NB4 (cell line): ENCODE data around the gene SEC16B.

Source experiments
- DNase-seq: peaks from one replicate; pipeline ENCODE4 v3.0.0; 2010; ENCODE audit warnings: low read depth
- H3K4me3 ChIP-seq: one replicate; pipeline ENCODE4 v1.5.1; 2011; ENCODE audit warnings: mild to moderate bottlenecking, low read depth, low read length, moderate library complexity
- MYC ChIP-seq: IDR thresholded peaks from 2 replicates; pipeline ENCODE4 v1.6.1; 2011; ENCODE audit warnings: low read depth, low read length
- POLR2A ChIP-seq: IDR thresholded peaks from 2 replicates; pipeline ENCODE4 v1.6.1; 2011; ENCODE audit warnings: mild to moderate bottlenecking; ENCODE audit not compliant: insufficient read length; ENCODE audit errors: extremely low read depth
- TF ChIP-seq, protein P1 (sequence below): IDR thresholded peaks from one replicate; pipeline ENCODE4 v1.5.1; 2012; ENCODE audit warnings: low read depth, low read length
- TF ChIP-seq, protein P2 (sequence below): IDR thresholded peaks from 2 replicates; pipeline ENCODE4 v1.6.1; 2011; ENCODE audit warnings: low read depth, low read length

The SEC16B gene

DNA sequence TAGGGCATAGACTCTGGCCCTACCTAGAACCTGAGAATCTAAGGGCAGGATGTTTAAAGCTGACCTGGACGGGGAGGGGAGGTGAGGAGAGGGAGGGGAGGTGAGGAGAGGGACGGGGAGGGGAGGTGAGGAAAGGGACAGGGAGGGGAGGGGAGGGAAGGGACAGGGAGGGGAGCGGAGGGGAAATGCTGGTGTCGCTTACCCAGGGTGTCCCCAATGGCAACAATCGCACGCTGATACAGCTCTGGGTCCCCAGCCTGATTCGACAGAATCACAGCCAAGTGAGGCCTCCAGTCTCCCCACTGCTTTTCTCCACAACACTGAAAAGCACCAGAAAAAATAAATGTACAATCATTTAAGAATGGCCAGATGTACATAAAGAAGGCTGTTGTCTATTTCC, 22.2 kb downstream of the SEC16B start:
- no peak overlapping the region for H3K4me3 ChIP-seq
- no peak for TF ChIP-seq POLR2A
- no peak for TF ChIP-seq MYC
- TF ChIP-seq, protein P1, sequence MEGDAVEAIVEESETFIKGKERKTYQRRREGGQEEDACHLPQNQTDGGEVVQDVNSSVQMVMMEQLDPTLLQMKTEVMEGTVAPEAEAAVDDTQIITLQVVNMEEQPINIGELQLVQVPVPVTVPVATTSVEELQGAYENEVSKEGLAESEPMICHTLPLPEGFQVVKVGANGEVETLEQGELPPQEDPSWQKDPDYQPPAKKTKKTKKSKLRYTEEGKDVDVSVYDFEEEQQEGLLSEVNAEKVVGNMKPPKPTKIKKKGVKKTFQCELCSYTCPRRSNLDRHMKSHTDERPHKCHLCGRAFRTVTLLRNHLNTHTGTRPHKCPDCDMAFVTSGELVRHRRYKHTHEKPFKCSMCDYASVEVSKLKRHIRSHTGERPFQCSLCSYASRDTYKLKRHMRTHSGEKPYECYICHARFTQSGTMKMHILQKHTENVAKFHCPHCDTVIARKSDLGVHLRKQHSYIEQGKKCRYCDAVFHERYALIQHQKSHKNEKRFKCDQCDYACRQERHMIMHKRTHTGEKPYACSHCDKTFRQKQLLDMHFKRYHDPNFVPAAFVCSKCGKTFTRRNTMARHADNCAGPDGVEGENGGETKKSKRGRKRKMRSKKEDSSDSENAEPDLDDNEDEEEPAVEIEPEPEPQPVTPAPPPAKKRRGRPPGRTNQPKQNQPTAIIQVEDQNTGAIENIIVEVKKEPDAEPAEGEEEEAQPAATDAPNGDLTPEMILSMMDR: no peak
- TF ChIP-seq, protein P2, sequence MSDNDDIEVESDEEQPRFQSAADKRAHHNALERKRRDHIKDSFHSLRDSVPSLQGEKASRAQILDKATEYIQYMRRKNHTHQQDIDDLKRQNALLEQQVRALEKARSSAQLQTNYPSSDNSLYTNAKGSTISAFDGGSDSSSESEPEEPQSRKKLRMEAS: no peak
- DNase-seq: no peak

DNA sequence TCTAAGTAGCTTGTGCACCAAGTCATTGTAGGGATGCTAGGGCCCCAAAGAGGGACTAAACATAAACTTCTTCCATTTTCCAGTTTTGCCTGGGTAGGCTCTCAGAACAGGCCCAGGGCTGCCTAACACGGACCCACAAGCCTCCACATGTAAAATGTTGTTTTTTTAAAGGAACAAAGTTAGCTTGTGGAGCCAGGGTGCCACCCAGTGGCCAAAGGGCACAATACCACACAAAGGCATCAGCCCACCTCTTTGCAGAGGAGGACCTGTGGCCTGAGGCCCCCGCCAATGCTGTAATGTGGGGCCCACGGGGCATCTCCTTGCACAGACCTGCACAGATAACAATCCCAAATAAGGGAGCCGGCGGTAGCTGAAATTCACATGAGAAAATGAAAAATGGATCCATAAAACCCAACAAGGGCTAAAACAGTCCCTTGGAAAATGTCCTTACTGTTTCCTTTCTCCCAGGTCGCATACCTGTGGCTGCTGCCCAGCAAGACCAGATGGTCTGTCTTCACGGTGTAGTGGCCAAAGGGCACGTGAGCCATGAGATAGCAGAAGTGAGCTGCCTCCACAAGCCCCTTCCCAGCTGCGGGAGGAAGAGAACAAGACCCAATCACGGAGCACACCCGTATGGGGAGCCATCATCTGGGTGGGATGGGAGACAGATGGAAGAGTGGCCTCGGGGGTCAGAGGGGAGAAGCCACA, 23.8 kb downstream of the SEC16B start:
- peak; percentile 64 for DNase-seq
- TF ChIP-seq, protein P1: peak; percentile 80
- TF ChIP-seq, protein P2: 0 out of 2 replicates have a peak, but pooled peaks have one; percentile 13
- no peak for TF ChIP-seq POLR2A
- H3K4me3 ChIP-seq: no peak overlapping the region

DNA sequence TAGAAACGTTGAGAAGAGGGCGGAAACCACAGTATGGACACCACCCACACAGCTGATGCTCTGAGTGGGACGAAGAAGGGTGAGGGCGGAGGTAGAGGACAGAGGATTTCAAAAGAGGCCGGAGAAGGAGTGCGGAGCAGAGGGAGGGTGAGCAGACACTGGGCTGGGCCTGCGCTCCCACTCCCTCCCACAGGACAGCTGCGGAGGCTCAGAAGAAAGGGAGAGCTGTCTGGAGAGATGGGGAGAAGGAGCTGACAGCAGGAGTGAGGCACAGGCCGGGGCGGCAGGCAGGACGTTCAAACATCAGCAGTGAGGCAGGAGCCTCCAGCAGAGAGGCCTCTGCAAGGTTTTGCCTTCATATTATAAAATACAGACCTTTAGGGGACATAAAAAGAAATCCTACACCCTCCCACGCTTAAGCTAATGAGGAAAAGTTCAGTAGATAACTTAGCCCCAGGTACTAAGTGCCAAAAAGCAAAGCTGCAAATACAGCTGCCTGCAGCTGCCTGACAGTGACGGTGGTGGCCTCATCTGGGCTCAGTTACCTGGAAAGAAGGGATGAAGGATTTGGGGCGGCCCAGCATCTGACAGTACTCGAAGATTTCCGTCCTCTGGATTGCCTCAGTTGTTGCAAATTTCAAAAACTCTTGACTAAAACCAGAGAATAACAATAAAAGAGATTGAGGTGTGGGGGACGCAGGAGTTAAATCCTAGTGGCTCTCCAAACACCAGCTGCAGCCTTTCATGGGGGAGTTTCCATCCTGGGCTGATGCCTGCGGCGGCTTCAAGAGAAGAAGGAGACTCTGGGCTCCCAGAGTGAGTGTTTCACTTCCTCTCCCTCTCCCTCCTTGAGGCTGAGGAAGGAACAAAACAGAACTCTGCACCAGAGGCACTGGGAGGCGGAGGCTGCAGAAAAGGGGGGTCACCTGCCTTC, 25.6 kb downstream of the SEC16B start:
- no peak for DNase-seq
- H3K4me3 ChIP-seq: no peak overlapping the region
- TF ChIP-seq, protein P1: no peak
- TF ChIP-seq, protein P2: no peak
- TF ChIP-seq POLR2A: no peak
- TF ChIP-seq MYC: no peak

DNA sequence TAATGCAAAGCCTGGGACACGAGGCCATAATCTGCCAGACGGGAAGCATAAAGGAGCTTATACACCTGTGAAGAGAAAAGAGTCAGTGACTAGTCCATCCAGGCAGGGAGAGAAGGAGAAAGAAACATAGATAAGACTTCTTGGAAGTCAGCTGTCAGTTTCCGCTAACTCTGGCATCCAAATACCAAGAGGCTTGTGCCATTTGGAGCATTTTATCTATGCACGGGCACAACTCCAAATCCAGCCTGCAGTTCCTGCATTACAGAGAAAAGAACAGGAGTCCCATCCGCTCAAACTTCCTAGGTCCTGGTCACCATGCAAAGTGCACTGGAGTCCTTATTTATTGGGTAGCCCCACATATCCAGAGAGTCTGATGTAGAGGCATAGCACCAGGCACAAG, 27.9 kb downstream of the SEC16B start:
- TF ChIP-seq MYC (no peak), POLR2A (no peak)
- TF ChIP-seq, protein P2: no peak
- TF ChIP-seq, protein P1: no peak
- no peak overlapping the region for H3K4me3 ChIP-seq
- no peak for DNase-seq

DNA sequence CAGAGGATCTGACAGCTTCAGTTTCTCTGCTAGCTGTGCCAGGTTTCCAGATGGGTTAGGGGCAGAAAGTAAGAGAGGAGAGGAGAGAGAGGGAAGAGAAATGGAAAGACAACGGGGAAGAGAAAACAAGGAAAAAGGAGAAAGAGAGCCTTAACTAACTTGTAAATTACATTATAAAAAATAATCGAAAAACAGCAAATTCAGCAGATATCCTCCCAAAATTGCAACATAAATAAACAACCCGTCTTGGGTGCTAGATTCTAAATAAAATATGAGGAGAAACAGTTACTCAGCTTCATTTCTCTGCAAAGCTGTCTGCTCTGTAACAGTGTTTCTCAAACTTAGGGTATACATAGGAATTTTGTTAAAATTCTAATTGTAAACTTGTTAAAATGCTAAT, 29.2 kb downstream of the SEC16B start:
- DNase-seq: no peak
- no peak overlapping the region for H3K4me3 ChIP-seq
- TF ChIP-seq POLR2A (no peak), MYC (no peak)
- TF ChIP-seq, protein P2: no peak

DNA sequence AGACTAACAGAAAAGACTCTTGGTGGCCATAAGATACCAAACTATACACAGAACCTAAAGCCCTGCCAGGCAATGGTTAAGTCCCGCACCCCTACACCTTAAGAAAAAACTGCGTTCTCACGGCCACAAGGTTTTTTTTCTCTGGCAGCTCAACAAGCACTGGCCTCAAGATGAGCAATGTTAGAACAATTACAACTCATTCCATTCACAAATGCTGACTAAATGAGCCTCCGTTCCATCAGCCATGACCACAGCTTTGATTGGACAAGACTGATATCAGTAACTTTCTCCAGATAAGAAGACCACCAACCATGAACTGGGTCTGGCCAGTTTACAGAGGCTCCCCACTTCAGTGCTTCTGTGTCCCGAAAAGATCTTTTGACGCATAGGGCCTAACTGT, 31.9 kb downstream of the SEC16B start:
- no peak for DNase-seq
- no peak for TF ChIP-seq MYC
- TF ChIP-seq, protein P1: no peak
- TF ChIP-seq, protein P2: no peak
- TF ChIP-seq POLR2A: no peak

More for the DNA sequence above, 31.9 kb downstream of the SEC16B start:
- no peak overlapping the region for H3K4me3 ChIP-seq
